CD4-positive, alpha-beta T cell (primary cell): ENCODE measurements around the gene NAT8. TPM values are rescaled to one million over a fixed set of nuclear protein-coding genes. Genes with fewer than 3 reads are reported as not detected.

Source experiments
- ATAC-seq: fragments of 200-7000 bp; cut with Tn5 transposase; one replicate; pipeline ENCODE4 v1.10.0; 2022; ENCODE audit warnings: mild to moderate bottlenecking; ENCODE audit not compliant: poor library complexity
- CTCF ChIA-PET: fragments of 350-600 bp; sonication (Branson Sonifier 250); formaldehyde crosslinking; loops from one replicate; lab custom pipeline; 2021; ENCODE audit warnings: antibody characterized with exemption, inconsistent platforms; lab: Charles Lee
- POLR2A ChIA-PET: fragments of 350-600 bp; sonication (Branson Sonifier 250); formaldehyde crosslinking; loops from one replicate; lab custom pipeline; 2021; ENCODE audit warnings: antibody characterized with exemption, inconsistent platforms; lab: Charles Lee
- DNase-seq, 14 experiments: peaks; one replicate each; pipeline ENCODE4 v3.0.0-alpha.2; 2013 to 2020; ENCODE audit warnings: mixed read lengths in 2 of 14
- H3K27ac ChIP-seq, 2 donors: one replicate each; pipeline versions ENCODE4 v1.5.1 to v1.7.0; 2013; ENCODE audit warnings: low read length in 2 of 2, low read depth in 1 of 2, mild to moderate bottlenecking in 1 of 2
- H3K27me3 ChIP-seq, 2 experiments: 1 replicate in 1 of 2; 2 replicates in 1 of 2; pipeline versions ENCODE4 v1.6.1 to v1.7.0; 2013; ENCODE audit warnings: low read length in 2 of 2, control low read depth in 1 of 2, mild to moderate bottlenecking in 1 of 2, moderate library complexity in 1 of 2; ENCODE audit not compliant: insufficient read depth in 2 of 2, control insufficient read depth in 1 of 2
- H3K36me3 ChIP-seq: one replicate; pipeline ENCODE4 v1.6.1; 2013; ENCODE audit warnings: low read length, control low read depth; ENCODE audit not compliant: insufficient read depth
- H3K4me1 ChIP-seq: one replicate; pipeline ENCODE4 v1.6.1; 2013; ENCODE audit warnings: low read length, control low read depth; ENCODE audit not compliant: insufficient read depth
- H3K4me3 ChIP-seq: one replicate; pipeline ENCODE4 v1.5.1; 2013; ENCODE audit warnings: mild to moderate bottlenecking, low read length, moderate library complexity
- H3K9me3 ChIP-seq, 2 experiments: 1 replicate in 1 of 2; 2 replicates in 1 of 2; pipeline versions ENCODE4 v1.6.1 to v1.7.0; 2013; ENCODE audit warnings: low read length in 2 of 2, mild to moderate bottlenecking in 2 of 2, control low read depth in 1 of 2, moderate library complexity in 1 of 2; ENCODE audit not compliant: control insufficient read depth in 1 of 2, insufficient read depth in 1 of 2
- H3K27ac Mint-ChIP-seq: one replicate; pipeline ENCODE4 v1.8.0; 2020; ENCODE audit warnings: mixed read lengths
- H3K27me3 Mint-ChIP-seq: one replicate; pipeline ENCODE4 v1.8.0; 2021; ENCODE audit warnings: mixed read lengths
- H3K36me3 Mint-ChIP-seq: one replicate; pipeline ENCODE4 v1.8.0; 2021; ENCODE audit warnings: low read depth, mixed read lengths
- H3K4me1 Mint-ChIP-seq: one replicate; pipeline ENCODE4 v1.8.0; 2021; ENCODE audit warnings: low read depth, mixed read lengths
- H3K4me3 Mint-ChIP-seq: one replicate; pipeline ENCODE4 v1.8.0; 2020; ENCODE audit warnings: mild to moderate bottlenecking, mixed read lengths
- H3K9me3 Mint-ChIP-seq: one replicate; pipeline ENCODE4 v1.8.0; 2020; ENCODE audit warnings: mixed read lengths
- CTCF ChIP-seq: fragments of 200-600 bp; IDR thresholded peaks from one replicate; pipeline ENCODE4 v1.8.0; 2022; ENCODE audit warnings: antibody characterized with exemption, mild to moderate bottlenecking
- intact Hi-C, 2 experiments: fragments of 100-400 bp; cut with DNase I in 1 of 2; cut with micrococcal nuclease in 1 of 2; formaldehyde crosslinking; loops; one replicate each; pipeline versions ENCODE4 v1.15.1 to v1.9.0; 2023 to 2025; cut with DNase I, micrococcal nuclease
- total RNA-seq, 174 experiments: library from RNA in 2 of 174; stranded (reverse) in 2 of 174; gene quantifications; one replicate each; pipeline ENCODE4 v1.2.3 and lab custom pipeline; 2021 to 2026

The NAT8 gene
- total RNA-seq, 2 experiments from 2014 or later = not detected

DNA sequence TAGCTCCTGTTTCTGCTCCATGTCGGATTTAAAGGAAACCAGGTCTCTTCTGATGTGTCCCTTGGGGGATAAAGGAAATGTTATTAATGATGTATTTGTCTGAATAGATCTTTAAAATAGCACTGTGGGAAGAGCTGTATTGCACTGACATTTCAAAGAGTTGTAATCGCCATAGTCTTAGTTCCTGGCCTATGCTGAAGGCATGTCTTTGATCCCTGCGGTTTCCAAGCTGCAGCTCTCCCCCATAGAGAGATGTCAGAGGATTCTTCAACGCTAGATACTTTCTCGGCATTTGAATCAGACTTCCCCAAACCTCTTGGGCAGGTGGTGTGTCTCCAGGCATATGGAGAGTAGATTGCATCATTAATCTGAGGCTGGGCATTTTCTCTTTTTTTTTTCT is 40.4 kb downstream of the NAT8 start:
- Histone ChIP-seq H3K9me3 (no peaks in the 10 kb centered on the region), H3K4me3 (no peak overlapping the region), H3K36me3 (peaks cover 27% of the 10 kb centered on the region), H3K27ac (no peak overlapping the region), H3K27me3 (no peaks in the 10 kb centered on the region), H3K4me1 (no peaks in the 10 kb centered on the region)
- no peak for TF ChIP-seq CTCF
- no peak overlapping the region for H3K27ac Mint-ChIP-seq
- ATAC-seq (no peak), DNase-seq (no peak)
- CTCF ChIA-PET = no interaction called here
- POLR2A ChIA-PET = no interaction called here
- no peaks in the 10 kb centered on the region for H3K27me3 Mint-ChIP-seq
- no peaks in the 10 kb centered on the region for H3K9me3 Mint-ChIP-seq
- no peaks in the 10 kb centered on the region for H3K4me1 Mint-ChIP-seq
- no peak overlapping the region for H3K4me3 Mint-ChIP-seq
- intact Hi-C loops = no loop called here
- H3K36me3 Mint-ChIP-seq = peaks cover 63% of the 10 kb centered on the region

GRCh38 chr2:73594251-73594650 is 48.0 kb downstream of the NAT8 start:
- H3K9me3 ChIP-seq = no peaks in the 10 kb centered on the region
- H3K4me3 ChIP-seq = no peak overlapping the region
- ChIA-PET POLR2A (no interaction called here), CTCF (no interaction called here)
- no peak for TF ChIP-seq CTCF
- DNase-seq (no peak), ATAC-seq (no peak)
- no peaks in the 10 kb centered on the region for H3K4me1 ChIP-seq
- intact Hi-C loops = no loop called here
- H3K36me3 ChIP-seq = no peaks in the 10 kb centered on the region
- H3K4me3 Mint-ChIP-seq = no peak overlapping the region
- no peaks in the 10 kb centered on the region for H3K4me1 Mint-ChIP-seq
- H3K36me3 Mint-ChIP-seq = peaks cover 50% of the 10 kb centered on the region
- H3K9me3 Mint-ChIP-seq = no peaks in the 10 kb centered on the region
- no peaks in the 10 kb centered on the region for H3K27me3 ChIP-seq
- H3K27me3 Mint-ChIP-seq = no peaks in the 10 kb centered on the region
- H3K27ac Mint-ChIP-seq = no peak overlapping the region
- no peak overlapping the region for H3K27ac ChIP-seq

DNA sequence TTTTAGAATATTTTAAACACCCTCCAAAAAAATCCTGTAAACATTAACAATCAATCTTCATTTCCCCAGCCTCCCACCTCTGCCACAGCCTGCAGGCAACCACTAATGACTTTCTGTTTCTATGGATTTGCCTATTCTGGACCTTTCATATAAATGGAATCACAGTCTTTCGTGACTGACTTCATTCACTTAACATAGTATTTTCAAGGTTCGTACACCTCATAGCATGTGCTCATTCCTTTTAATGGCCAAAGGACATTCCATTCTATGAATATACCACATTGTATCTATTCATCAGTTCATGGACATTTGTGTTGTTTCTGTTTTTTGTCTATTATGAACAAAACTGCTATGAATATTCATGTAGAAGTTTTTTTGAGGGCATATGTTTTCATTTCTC is 48.5 kb downstream of the NAT8 start:
- H3K27me3 Mint-ChIP-seq = no peaks in the 10 kb centered on the region
- intact Hi-C loops = no loop called here
- H3K9me3 ChIP-seq = no peaks in the 10 kb centered on the region
- no peaks in the 10 kb centered on the region for H3K4me1 Mint-ChIP-seq
- ChIA-PET POLR2A (no interaction called here), CTCF (no interaction called here)
- no peak overlapping the region for H3K27ac ChIP-seq
- H3K4me3 Mint-ChIP-seq = no peak overlapping the region
- ATAC-seq = no peak
- TF ChIP-seq CTCF = no peak
- H3K27me3 ChIP-seq = no peaks in the 10 kb centered on the region
- DNase-seq = no peak
- peaks cover 46% of the 10 kb centered on the region for H3K36me3 Mint-ChIP-seq
- no peaks in the 10 kb centered on the region for H3K4me1 ChIP-seq
- H3K36me3 ChIP-seq = no peaks in the 10 kb centered on the region
- H3K9me3 Mint-ChIP-seq = no peaks in the 10 kb centered on the region
- H3K4me3 ChIP-seq = no peak overlapping the region
- no peak overlapping the region for H3K27ac Mint-ChIP-seq

Other genes with a start within 250 kb of the NAT8 start
- gene TPRKB, start 94.9 kb upstream of the NAT8 start, total RNA-seq = 10 to 100 TPM; 16.1 to 18.2 TPM
- 10 to 100 TPM; 57.1 to 61.5 TPM for gene DUSP11, start 137.7 kb upstream of the NAT8 start, total RNA-seq
- gene C2orf78, start 141.8 kb upstream of the NAT8 start, total RNA-seq = not detected
- gene STAMBP, start 186.5 kb upstream of the NAT8 start, total RNA-seq = 10 to 100 TPM; 11.3 to 13.8 TPM